HG03378 (cell line): Measurements from ENCODE around the gene POLR2I.
A peak's percentile ranks its signal among the peaks of the same experiment; 100 is the strongest.

Source experiments
- ATAC-seq: cut with Tn5 transposase; IDR thresholded peaks from one replicate; pipeline ENCODE4 v1.9.1; 2021; ENCODE audit warnings: mild to moderate bottlenecking, moderate library complexity; ENCODE audit not compliant: unreplicated experiment

Gene POLR2I

GRCh38 chr19:36114721-36115452 lies at the start of gene POLR2I:
Gene POLR2I (minus strand): TSS chr19:36114875. CDS start chr19:36114856, 19 bp downstream.
- peak; percentile 76 for ATAC-seq

GRCh38 chr19:36163813-36164212 lies 49.1 kb upstream of the POLR2I start:
- ATAC-seq = no peak

DNA sequence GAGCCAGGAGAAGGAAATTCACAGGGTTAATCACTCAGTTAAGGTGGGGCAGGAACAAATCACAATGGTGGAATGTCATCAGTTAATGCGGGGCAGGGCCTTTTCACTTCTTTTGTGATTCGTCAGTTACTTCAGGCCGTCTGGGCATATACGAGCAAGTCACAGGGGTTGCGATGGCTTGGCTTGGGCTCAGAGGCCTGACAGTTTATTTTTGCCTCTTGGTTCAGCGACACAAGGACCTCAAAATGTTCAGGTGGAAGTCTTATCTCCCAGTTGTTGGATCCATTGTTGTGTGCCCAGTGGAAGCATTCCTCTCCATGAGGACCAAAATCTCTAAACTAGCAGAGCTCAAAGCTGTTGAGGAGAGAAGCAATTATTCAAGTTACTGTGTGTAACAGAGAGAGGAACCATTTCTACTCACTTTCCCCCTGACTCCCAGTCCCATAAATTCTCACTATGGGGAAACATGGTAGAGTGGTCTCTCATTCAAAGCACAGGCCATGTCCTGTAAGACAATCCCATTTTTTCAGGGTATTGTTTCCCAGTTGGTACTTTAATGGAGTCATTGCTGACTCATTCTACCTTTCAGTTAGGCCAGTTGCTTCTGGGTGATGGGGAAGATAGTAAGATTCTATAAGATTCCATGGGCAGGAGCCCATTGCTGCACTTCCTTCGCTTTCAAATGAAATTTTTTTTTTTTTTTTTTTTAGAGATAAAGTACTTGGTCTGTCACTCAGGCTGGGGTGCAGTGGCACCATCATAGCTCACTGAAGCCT lies 46.3 kb upstream of the POLR2I start:
- no peak for ATAC-seq

DNA sequence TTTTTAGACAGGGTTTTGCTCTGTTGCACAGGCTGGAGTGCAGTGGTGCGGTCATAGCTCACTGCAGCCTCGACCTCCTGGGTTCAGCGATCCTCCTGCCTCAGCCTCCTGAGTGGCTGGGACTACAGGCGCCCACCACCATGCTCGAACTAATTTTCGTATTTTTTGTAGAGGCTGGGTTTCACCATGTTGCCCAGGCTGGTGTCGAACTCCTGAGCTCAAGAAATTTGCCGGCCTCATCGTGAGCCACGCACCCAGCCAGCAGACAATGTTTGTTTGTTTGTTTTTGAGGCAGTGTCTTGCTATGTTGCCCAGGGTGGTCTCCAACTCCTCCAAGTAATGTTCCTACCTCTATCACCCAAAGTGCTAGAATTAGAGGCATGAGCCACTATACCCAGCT lies 38.5 kb upstream of the POLR2I start:
- ATAC-seq = no peak

GRCh38 chr19:36152352-36153091 lies 37.8 kb upstream of the POLR2I start, which contains the start of gene COX7A1:
Gene COX7A1 (minus strand): TSS chr19:36152447. CDS start chr19:36152407, 40 bp downstream.
- no peak for ATAC-seq

- ATAC-seq = no peak
Observed at GRCh38 chr19:36152019-36152351, 37.3 kb upstream of the POLR2I start.

GRCh38 chr19:36151144-36152018 lies 36.7 kb upstream of the POLR2I start:
- ATAC-seq = no peak

GRCh38 chr19:36150586-36150985 lies 35.9 kb upstream of the POLR2I start:
- no peak for ATAC-seq

- no peak for ATAC-seq
Observed at GRCh38 chr19:36149673-36150406, 35.2 kb upstream of the POLR2I start.

- no peak for ATAC-seq
Observed at GRCh38 chr19:36144624-36145023, 29.9 kb upstream of the POLR2I start.

GRCh38 chr19:36142496-36142895 lies 27.8 kb upstream of the POLR2I start:
- ATAC-seq = no peak

GRCh38 chr19:36142046-36142445 lies 27.4 kb upstream of the POLR2I start:
- no peak for ATAC-seq

- peak; percentile 44 for ATAC-seq
Observed at GRCh38 chr19:36141039-36141927, 26.6 kb upstream of the POLR2I start.

- no peak for ATAC-seq
Observed at GRCh38 chr19:36140304-36141038, 25.8 kb upstream of the POLR2I start.

DNA sequence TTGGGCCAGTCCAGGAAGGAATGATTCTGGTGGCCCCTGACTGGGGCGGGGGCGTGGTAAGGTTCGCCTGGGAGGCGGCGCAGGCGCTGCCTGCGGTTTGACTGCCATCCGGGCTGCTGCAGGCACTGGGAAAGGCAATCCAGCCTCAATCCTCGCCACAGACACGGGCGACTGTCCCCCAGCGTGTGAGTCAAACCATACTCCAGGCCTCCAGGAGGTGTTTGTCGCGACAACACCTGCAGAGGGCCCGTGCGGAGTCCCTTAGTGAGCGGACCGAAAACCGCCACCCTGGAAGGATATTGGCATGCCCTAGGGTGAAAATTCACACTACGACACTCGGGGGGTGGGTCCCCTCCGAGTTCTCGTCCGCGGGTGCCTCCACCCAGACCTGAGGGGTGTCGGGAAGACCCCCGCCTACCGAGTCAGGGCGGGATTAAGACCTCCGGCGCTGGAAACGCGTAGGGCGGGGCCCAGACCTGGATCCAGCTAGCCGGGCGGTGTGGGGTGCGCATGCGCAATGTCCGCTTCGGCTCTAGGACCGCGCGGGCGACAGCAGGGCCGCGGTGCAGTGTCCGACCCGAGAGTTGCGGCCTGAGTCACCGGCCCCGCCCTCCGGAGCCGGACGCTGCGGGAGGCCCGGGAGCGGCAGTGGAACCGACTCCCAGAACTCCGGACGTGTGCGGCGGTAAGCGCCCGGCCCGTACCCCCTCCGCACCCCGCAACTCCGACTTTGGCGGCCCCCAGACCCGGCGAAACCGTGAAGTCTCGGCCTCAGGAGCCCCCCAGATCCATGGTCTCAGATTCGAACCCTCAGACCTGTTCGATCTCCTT lies 25.0 kb upstream of the POLR2I start, which contains the start of gene CAPNS1:
TSS of gene CAPNS1 (plus strand) at position 594 of the 831 bp plus-strand sequence. CDS start 946 bp downstream, outside the sequence.
- peak; percentile 77 for ATAC-seq

DNA sequence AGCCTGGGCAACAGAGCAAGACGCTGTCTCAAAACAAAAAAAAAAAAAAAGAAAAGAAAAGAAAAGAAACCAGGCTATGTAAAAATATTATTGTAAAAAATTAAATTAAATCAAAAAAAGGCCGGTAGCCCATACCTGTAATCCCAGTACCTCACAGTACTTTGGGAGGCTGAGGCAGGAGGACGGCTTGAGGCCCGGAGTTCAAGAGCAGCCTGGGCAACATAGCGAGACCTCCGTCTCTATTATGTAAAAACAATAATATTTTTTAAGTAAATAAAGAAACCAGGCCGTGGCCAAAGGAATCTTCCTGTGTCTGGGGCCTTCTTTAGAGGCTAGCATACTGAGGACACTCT lies 24.4 kb upstream of the POLR2I start:
- ATAC-seq = no peak

DNA sequence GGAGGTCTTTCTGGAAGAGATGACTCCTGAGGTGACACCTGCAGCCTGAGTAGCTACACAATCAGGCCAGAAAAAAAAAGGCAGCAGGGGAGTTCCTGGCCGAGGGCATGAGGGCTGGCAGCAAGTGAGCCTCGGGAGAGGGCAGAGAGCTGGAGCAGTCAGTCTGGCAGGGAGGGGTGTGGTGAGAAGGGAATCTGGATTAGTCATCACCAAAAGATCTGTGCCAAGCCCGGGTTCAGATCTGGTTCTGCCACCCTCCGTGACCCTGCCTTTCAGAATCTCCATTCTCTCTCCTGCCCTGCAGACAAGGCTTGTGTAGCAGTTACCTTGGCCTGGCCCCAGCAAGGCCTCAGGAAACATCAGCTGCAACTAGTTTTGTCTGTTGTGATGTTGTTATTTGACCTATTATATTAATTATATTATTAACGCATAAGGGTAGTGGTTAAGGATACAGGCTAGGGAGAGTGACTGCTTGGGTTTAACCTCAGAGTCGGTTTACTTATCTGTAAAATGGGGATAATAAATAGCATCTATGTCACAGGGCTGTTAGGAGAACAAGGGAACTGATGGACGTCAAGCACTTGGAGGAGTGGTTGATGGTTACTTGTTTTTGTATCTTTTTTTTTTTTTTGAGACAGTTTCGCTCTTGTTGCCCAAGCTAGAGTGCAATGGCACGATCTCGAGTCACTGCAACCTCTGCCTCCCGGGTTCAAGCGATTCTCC lies 22.4 kb upstream of the POLR2I start:
- ATAC-seq = no peak
